Loucy (cell line): ENCODE measurements around the gene TAF10.

ENCODE experiments used
- EZH2phosphoT487 ChIP-seq: fragments of 200-600 bp; IDR thresholded peaks from 2 replicates; pipeline ENCODE4 v1.6.1; 2018; ENCODE audit warnings: antibody characterized with exemption, mild to moderate bottlenecking, moderate library complexity, borderline replicate concordance
- TF ChIP-seq, protein P1 (sequence below): fragments of 200-600 bp; sonication (generic); conservative IDR thresholded peaks from 2 replicates; pipeline ENCODE4 v1.5.1; 2014; ENCODE audit warnings: mild to moderate bottlenecking, antibody characterized with exemption, low read length

DNA sequence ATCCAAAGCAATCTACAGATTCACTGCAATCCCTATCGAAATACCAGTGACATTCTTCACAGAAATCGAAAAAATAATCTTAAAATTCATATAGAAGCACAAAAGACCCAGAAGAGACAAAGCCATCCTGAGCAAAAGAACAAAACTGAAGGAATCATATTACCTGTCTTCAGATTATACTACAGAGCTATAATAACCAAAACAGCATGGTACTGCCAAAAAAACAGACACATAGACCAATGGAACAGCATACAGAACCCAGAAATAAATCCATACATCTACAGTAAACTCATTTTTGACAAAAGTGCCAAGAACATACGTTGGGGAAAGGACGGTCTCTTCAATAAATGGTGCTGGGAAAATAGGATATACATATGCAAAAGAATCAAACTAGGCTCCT lies 27.5 kb downstream of the TAF10 start:
- TF ChIP-seq, protein P1, sequence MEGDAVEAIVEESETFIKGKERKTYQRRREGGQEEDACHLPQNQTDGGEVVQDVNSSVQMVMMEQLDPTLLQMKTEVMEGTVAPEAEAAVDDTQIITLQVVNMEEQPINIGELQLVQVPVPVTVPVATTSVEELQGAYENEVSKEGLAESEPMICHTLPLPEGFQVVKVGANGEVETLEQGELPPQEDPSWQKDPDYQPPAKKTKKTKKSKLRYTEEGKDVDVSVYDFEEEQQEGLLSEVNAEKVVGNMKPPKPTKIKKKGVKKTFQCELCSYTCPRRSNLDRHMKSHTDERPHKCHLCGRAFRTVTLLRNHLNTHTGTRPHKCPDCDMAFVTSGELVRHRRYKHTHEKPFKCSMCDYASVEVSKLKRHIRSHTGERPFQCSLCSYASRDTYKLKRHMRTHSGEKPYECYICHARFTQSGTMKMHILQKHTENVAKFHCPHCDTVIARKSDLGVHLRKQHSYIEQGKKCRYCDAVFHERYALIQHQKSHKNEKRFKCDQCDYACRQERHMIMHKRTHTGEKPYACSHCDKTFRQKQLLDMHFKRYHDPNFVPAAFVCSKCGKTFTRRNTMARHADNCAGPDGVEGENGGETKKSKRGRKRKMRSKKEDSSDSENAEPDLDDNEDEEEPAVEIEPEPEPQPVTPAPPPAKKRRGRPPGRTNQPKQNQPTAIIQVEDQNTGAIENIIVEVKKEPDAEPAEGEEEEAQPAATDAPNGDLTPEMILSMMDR, result no peak
- no peak for TF ChIP-seq EZH2phosphoT487
